Fibroblast of skin of right biceps (primary cell): ENCODE measurements around the gene ZNF136.

ENCODE experiments used
- DNase-seq: peaks from one replicate; pipeline ENCODE4 v3.0.0-alpha.2; 2013

ZNF136 gene

DNA sequence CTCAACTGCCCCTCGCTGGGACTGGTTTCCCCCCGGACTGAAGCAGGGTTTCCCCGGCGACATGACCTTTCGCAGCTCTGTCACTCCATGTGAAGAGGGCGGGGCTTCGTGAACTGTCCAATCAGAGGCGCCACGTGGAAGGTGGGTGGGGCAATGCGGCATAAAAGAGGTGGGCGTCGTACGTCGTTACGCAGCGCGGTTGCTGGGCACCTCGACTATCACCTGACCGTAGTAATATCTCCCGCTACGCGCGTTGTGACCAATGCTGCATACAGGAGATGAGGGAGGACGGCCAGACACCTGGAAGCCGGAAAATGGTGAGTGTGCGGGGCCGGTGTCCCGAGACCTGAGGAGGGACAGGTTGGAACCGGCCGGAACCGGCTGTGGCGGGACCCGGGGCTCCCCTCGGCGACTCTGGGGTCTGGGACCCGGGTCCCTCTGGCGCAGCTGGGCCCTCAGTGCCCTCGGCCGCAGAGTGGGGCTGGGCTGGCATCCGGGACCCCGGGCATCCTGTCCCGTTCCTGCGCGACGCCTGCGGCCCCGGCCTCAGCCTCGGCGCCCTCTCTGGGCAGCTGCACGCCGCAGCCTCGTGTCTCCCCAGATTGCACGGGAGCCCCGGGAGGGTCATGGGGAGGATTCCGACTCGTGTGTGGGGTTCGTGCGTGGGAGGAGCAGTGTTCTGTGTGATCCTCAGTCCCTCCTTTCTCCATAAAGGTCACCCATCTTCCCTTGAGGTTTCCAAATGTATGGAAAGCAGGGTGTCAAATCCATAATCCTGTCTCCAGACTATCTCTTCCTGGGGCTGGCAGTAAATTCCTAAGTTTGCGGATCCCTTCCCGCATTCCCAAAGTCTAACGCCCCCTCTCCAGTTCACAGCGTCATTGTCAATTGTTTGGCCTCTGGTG lies 32.2 kb downstream of the ZNF136 start:
- DNase-seq: peak; percentile 70

DNA sequence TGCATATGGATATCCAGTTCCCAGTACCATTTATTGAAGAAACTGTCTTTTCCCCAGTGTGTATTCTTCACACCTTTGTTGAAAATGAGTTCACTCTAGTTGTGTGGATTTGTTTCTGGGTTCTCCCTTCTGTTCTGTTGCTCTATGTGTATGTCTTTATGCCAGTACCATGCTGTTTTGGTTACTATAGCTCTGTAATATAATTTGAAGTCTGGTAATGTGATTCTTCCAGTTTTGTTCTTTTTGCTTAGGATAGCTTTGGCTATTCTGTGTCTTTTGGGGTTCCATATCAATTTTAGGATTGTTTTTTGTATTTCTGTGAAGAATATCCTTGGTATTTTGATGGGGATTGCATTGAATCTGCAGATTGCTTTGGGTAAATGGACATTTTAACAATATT lies 35.2 kb downstream of the ZNF136 start:
- DNase-seq: no peak

DNA sequence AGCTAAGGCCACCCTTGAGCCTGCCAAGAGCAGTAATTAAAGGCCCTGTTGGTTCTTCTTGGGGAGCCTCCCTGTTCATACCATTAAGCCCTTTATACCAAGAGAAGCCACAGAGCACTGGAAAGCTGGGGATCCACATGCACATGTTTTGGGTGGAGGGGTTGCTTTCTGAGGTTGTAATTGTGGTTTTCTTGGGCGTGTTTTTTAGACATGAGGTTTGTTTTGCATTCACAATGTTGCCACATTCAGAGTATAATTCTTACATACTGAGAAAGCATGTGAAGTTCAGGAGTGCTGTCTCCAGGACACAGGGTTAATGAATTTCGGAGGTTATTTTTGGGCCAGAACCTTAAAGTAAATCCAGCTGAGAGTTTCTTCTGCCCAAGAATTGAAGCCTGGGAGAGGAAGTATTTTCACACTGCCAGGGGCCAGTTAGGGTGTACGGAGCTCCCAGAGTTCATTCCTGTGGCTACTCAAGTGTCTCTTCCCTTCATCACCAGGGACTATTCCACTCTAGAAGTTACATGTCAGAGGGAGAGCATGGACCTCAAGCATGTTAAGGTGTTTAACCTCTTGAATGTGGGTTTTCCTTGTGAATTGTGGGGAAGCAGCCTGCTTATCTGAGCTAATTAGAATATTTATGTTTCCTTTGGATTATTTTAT lies 37.0 kb downstream of the ZNF136 start:
- no peak for DNase-seq

DNA sequence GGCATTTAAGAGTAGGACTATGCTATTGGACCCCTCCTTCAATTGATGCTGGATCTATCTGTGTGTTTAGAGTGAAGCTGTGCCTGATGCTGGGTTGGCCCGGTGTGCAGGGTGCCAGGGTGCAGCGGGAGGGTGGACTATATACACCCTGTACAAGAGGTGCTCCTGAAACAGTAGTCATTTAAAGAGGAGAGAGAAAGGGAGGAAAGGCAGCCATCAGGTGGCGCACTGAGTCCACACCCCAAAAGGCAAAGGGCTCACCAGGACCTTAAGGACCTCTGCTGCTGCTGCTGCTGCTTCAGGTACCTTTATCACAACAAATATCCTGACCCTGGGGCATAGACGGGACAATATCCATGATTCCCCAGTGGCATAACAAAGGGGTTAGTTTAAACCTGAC lies 39.4 kb downstream of the ZNF136 start:
- DNase-seq: no peak

DNA sequence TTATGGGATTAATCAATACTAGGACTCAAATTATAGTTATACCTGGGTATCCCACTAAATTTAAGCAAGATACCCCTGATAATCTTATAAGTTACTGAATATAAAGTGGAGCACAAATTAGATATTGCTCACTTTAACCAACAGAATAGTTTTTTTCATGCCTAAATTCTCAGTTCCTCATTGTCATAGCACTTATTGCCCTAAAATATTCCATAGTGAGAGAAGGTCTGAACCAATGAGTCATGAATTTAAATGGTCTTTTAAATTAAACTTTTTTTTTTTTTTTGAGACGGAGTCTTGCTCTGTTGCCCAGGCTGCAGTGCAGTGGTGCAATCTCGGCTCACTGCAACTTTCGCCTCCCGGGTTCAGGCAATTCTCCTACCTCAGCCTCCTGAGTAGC lies 42.4 kb downstream of the ZNF136 start:
- DNase-seq: no peak

DNA sequence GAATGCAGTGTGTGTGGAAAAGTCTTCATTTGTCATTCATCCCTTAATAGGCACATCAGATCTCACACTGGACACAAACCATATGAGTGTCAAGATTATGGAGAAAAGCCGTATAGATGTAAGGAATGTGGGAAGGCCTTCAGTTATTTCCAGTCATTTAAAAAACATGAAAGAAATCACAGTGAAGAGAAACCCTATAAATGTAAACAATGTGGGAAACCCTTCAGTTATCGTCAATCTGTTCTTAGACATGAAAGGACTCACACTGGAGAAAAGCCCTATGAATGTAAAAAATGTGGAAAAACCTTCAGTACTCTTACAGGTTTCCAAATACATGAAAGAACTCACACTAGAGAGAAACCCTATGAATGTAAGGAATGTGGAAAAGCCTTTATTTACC lies 45.3 kb downstream of the ZNF136 start:
- no peak for DNase-seq

DNA sequence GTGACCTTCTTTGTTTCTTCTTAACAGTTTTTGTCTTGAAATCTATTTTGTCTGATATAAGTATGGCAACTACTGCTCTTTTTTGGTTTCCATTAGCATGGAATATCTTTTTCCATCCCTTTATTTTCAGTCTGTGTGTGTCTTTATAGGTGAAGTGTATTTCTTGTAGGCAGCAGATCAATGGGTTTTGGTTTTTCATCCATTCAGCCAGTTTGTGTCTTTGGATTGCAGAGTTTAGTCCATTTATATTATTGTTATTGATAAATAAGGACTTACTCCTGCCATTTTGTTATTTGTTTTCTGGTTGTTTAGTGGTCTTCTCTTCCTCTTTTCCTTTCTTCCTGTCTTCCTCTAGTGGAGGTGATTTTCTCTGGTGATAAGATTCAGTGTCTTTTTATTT lies 54.4 kb downstream of the ZNF136 start:
- DNase-seq: no peak

DNA sequence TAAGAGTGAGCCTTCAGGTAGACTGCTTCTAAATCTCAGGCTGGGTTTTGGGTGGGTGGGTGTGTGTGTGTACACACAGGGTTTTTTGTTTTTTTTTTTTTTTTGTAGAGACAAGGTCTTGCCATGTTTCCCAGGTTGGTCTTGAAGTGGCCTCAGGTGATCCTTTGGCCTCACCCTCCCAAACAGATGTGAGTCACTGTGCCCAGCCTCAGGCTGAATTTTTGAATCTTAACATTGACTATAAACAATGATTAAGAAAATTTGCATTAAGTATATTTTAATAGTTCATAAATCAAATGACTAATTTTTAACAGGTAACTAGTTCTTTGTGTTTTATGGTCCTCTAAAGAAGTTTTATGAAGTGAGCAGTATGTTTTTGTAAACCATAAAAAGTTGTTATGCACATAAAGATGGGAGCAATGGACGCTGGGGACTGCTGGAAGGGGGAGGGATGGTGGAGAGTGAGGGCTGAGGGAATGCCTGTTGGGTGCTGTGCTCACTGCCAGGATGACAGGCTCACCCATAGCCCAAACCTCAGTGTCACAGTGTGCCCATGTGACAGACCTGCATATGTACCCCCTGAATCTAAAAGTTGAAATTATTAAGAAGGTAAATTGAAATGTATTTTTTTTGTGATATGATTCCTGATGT lies 60.2 kb downstream of the ZNF136 start:
- DNase-seq: no peak

DNA sequence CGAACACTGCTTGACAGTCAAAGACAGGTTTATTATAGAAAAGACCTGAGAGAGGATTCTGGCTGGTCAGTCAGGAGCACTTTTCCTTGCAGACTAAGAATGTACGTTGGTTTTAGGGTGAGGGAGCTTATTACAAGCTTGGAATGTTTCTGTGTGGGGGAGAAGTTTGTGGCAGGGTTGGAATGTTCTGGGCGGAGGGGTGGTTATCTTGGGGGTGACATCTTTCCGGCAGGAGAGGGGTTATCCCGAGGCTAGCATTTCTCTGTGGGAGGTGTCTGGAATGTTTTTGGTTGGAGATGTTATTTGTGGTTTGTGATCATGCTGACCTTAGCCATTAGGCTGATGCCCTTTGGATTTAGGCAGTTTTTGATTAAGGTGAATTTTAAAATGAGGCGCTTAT lies 61.8 kb downstream of the ZNF136 start:
- DNase-seq: no peak

DNA sequence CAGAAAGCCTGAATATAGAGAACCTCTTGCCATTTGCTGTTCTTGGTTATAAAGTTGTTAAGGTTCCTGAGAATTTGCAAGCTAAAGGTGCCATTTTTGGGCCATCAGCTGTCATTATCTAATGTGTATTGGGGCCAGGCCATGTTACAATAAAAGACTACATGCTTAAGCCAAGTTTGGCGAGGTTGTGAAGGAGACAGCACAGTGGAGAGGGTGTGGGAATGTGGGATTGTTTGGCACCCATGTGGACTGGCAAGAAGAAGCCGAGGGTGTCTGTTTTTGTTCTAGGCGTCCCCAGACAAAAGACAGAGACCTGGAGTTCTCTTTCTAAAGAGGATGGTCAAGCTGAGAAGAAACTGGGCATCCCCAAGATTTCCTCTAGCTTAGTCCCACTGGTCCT lies 67.1 kb downstream of the ZNF136 start:
- DNase-seq: no peak

DNA sequence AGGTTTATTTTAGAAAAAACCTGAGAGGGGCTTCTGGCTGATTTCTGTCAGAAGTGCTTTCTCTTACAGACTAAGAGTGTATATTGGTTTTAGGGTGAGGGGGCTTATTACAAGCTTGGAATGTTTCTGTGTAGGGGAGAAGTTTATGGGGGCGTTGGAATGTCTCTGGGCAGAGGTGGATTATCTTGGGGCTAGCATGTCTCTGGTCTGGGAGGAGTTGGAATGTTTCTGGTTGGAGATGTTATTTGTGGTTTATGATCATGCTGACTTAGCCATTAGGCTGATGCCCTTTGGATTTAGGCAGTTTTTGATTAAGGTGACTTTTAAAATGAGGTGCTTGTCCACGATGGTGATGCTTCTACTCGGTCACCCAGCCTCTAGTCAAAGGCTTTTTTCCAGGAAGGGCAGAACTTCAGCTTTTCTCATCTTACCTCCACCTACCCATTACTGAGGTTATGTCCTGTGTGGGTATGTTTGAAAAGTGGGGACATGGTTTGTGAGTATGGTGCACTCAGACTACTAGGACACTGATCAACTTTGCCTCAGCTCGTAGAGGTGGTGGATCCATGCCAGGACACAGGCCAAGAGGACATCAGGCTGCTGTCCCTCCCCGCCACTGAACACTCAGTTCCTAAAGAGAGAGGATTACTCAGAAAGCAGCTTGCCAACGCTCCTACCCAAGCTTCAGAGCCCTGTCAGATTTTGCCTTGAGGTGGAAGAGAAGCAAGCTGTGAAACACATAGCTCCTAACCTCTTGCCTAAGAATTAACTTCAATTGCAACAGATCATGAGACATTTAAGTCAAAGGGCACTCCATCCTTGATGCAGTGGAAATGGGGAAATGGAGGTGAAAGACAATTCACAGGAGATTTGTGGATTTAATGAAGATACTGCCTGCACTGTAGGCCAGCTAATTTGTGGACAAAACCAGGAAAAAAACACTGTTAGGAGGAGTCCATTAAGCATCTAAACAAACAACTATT lies 68.1 kb downstream of the ZNF136 start:
- no peak for DNase-seq

DNA sequence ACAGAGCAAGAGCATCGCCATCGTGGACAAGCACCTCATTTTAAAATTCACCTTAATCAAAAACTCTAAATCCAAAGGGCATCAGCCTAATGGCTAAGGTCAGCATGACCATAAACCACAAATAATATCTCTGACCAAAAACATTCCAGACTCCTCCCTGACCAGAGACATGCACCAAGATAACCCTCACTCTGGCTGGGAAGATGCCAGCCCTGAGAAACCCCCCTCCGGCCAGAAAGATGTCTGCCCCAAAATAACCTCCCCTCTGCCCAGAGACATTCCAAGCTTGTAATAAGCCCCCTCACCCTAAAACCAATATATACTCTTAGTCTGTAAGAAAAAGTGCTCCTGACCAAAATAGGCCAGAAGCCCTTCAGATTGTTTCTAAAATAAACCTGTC lies 70.1 kb downstream of the ZNF136 start:
- DNase-seq: no peak

DNA sequence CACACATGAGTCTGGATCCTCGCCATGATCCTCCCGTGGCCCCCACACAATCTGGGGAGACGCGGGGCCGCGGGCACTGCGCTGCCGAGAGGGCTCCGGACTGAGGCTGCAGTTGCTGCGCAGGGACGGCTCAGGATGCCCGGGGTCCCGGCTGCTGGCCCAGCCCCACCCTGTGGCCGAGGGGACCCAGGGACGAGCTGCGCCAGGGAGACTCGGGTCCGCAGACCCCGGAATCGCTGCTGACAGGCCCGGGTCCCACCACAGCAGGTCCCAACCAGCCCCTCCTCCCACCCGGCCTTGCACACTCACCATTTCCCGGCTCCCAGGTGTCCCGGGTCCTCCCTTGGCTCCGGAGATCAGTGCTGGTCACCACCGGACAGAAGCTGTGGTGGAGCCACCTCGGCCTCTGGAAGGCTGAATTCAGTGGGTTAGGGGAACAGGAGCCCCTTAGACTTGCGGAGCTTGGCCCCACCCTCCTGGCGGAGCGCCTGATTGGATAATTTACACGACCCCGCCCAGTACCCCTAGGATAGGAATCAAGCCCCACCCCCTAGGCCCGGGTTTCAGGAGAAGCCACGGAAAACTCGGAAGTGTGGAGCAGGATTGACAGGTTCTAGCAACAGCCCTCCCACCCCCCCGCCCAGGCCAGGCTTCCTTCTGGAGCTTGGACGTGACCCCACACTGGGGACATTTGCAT lies 74.4 kb downstream of the ZNF136 start:
- DNase-seq: no peak
